ENCODE results near the gene TGFA.

DNA sequence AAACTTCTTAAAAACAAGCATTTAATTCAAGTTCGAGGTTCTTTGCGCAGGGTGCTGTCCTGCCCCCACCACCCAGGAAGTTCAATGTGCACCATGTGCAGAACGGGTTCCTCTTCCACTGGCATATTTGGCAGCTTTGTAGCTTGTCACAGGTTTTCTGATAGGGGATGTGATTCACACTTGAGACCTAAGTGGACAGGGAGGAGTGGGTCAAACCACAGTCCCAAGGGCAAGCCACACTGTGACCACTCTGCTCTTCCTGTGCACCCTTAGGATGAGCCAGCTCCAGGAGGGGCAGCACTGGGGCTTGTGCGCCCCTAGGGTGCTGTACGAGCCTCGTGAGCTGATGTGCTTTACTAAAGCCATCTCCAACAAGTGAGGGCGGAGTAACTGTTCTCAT, 82.5 kb downstream of the TGFA start:
- no peak for TF ChIP-seq SP1 (IDR thresholded peaks at IDR 0.05)
- TF ChIP-seq SUZ12 (IDR thresholded peaks at IDR 0.05), result no peak
- no peak for TF ChIP-seq FOXK2 (IDR thresholded peaks at IDR 0.05)
- TF ChIP-seq ELF4 (IDR thresholded peaks at IDR 0.05), result no peak
- TF ChIP-seq FOXM1 (IDR thresholded peaks at IDR 0.05; ENCODE audit: borderline replicate concordance), result no peak
- no peak for TF ChIP-seq BHLHE40 (IDR thresholded peaks at IDR 0.05; ENCODE audit: borderline replicate concordance)
- no peak for TF ChIP-seq FOXA1 (IDR thresholded peaks at IDR 0.05)
- no peak for TF ChIP-seq ZNF384 (IDR thresholded peaks at IDR 0.05)
- no peak for TF ChIP-seq L3MBTL2 (conservative IDR thresholded peaks at IDR 0.05)

Measured in HEK293T (cell line).